Duodenal mucosa (tissue), 2 donors: ENCODE results near the gene SSRP1.

Experiments
- H3K27ac ChIP-seq: one replicate; pipeline ENCODE4 v1.7.0; 2013; ENCODE audit warnings: low read depth, low read length
- H3K27me3 ChIP-seq, 2 donors: one replicate each; pipeline ENCODE4 v1.7.0; 2013; ENCODE audit warnings: low read length in 2 of 2, control low read depth in 1 of 2; ENCODE audit not compliant: insufficient read depth in 2 of 2, control insufficient read depth in 1 of 2
- H3K36me3 ChIP-seq, 2 donors: one replicate each; pipeline ENCODE4 v1.7.0; 2013; ENCODE audit warnings: low read length in 2 of 2, control low read depth in 1 of 2; ENCODE audit not compliant: insufficient read depth in 2 of 2, control insufficient read depth in 1 of 2
- H3K4me1 ChIP-seq, 2 donors: one replicate each; pipeline ENCODE4 v1.7.0; 2013; ENCODE audit warnings: low read length in 2 of 2, control low read depth in 1 of 2; ENCODE audit not compliant: insufficient read depth in 2 of 2, control insufficient read depth in 1 of 2
- H3K4me3 ChIP-seq, 2 donors: one replicate each; pipeline ENCODE4 v1.7.0; 2013; ENCODE audit warnings: low read length in 2 of 2, low read depth in 1 of 2
- H3K9ac ChIP-seq, 2 donors: one replicate each; pipeline ENCODE4 v1.7.0; 2013; ENCODE audit warnings: low read length in 2 of 2, low read depth in 1 of 2
- H3K9me3 ChIP-seq, 2 donors: one replicate each; pipeline ENCODE4 v1.7.0; 2013; ENCODE audit warnings: low read length in 2 of 2, control low read depth in 1 of 2; ENCODE audit not compliant: control insufficient read depth in 1 of 2

Gene SSRP1

GRCh38 chr11:57310630-57311086, 25.0 kb downstream of the SSRP1 start:
- Histone ChIP-seq H3K27me3 (no peaks in the 10 kb centered on the region), H3K9ac (peak overlapping the region; percentile 63 to 69), H3K4me1 (peaks cover 52 to 80% of the 10 kb centered on the region in 2 donors), H3K27ac (peak overlapping the region; percentile 77), H3K36me3 (peaks cover 9 to 30% of the 10 kb centered on the region in 2 donors), H3K9me3 (no peaks in the 10 kb centered on the region), H3K4me3 (peak overlapping the region; percentile 72 to 73)

- H3K36me3 ChIP-seq = peaks cover 9 to 30% of the 10 kb centered on the region in 2 donors
- H3K27ac ChIP-seq = no peak overlapping the region
- no peaks in the 10 kb centered on the region for H3K9me3 ChIP-seq
- H3K4me3 ChIP-seq = peak overlapping the region in 1 of 2 donors; percentile 72
- H3K4me1 ChIP-seq = peaks cover 52 to 83% of the 10 kb centered on the region in 2 donors
- peak overlapping the region; percentile 48 to 63 for H3K9ac ChIP-seq
- no peaks in the 10 kb centered on the region for H3K27me3 ChIP-seq
Observed at GRCh38 chr11:57310091-57310490, 25.6 kb downstream of the SSRP1 start.

- no peak overlapping the region for H3K27ac ChIP-seq
- H3K4me3 ChIP-seq = no peak overlapping the region
- no peak overlapping the region for H3K9ac ChIP-seq
- H3K36me3 ChIP-seq = peaks cover 4 to 24% of the 10 kb centered on the region in 2 donors
- no peaks in the 10 kb centered on the region for H3K9me3 ChIP-seq
- H3K27me3 ChIP-seq = no peaks in the 10 kb centered on the region
- peaks cover 54 to 81% of the 10 kb centered on the region in 2 donors for H3K4me1 ChIP-seq
Observed at GRCh38 chr11:57309106-57310059, 26.3 kb downstream of the SSRP1 start.

- Histone ChIP-seq H3K9ac (no peak overlapping the region), H3K36me3 (peaks cover 0 to 16% of the 10 kb centered on the region in 2 donors), H3K9me3 (no peaks in the 10 kb centered on the region), H3K27ac (no peak overlapping the region), H3K4me1 (peaks cover 52 to 84% of the 10 kb centered on the region in 2 donors), H3K4me3 (no peak overlapping the region), H3K27me3 (no peaks in the 10 kb centered on the region)
Observed at GRCh38 chr11:57308426-57309060, 27.1 kb downstream of the SSRP1 start.

- no peaks in the 10 kb centered on the region for H3K9me3 ChIP-seq
- H3K4me3 ChIP-seq = peak overlapping the region in 1 of 2 donors; percentile 24
- peaks cover 46 to 76% of the 10 kb centered on the region in 2 donors for H3K4me1 ChIP-seq
- no peak overlapping the region for H3K27ac ChIP-seq
- no peaks in the 10 kb centered on the region for H3K27me3 ChIP-seq
- no peak overlapping the region for H3K9ac ChIP-seq
- peaks cover 0 to 18% of the 10 kb centered on the region in 2 donors for H3K36me3 ChIP-seq
Observed at GRCh38 chr11:57307666-57308270, 27.9 kb downstream of the SSRP1 start.

- peak overlapping the region; percentile 21 to 24 for H3K4me3 ChIP-seq
- H3K9me3 ChIP-seq = no peaks in the 10 kb centered on the region
- no peaks in the 10 kb centered on the region for H3K27me3 ChIP-seq
- H3K4me1 ChIP-seq = peaks cover 39 to 69% of the 10 kb centered on the region in 2 donors
- no peak overlapping the region for H3K9ac ChIP-seq
- peaks cover under 1 to 20% of the 10 kb centered on the region in 2 donors for H3K36me3 ChIP-seq
- H3K27ac ChIP-seq = no peak overlapping the region
Observed at GRCh38 chr11:57306940-57307565, 28.6 kb downstream of the SSRP1 start.

GRCh38 chr11:57306161-57306876, 29.4 kb downstream of the SSRP1 start:
- Histone ChIP-seq H3K27me3 (no peaks in the 10 kb centered on the region), H3K9me3 (no peaks in the 10 kb centered on the region), H3K27ac (no peak overlapping the region), H3K36me3 (peaks cover 8 to 28% of the 10 kb centered on the region in 2 donors), H3K4me3 (peak overlapping the region; percentile 8 to 42), H3K4me1 (peaks cover 33 to 63% of the 10 kb centered on the region in 2 donors), H3K9ac (peak overlapping the region in 1 of 2 donors; percentile 11)

GRCh38 chr11:57305523-57305922, 30.2 kb downstream of the SSRP1 start:
- peaks cover 16 to 35% of the 10 kb centered on the region in 2 donors for H3K36me3 ChIP-seq
- H3K9me3 ChIP-seq = no peaks in the 10 kb centered on the region
- peaks cover 27 to 58% of the 10 kb centered on the region in 2 donors for H3K4me1 ChIP-seq
- no peaks in the 10 kb centered on the region for H3K27me3 ChIP-seq
- H3K9ac ChIP-seq = no peak overlapping the region
- H3K27ac ChIP-seq = no peak overlapping the region
- no peak overlapping the region for H3K4me3 ChIP-seq

GRCh38 chr11:57303990-57304579, 31.6 kb downstream of the SSRP1 start:
- peaks cover 12% of the 10 kb centered on the region in 2 donors for H3K9me3 ChIP-seq
- H3K27ac ChIP-seq = no peak overlapping the region
- H3K4me3 ChIP-seq = no peak overlapping the region

More at GRCh38 chr11:57303990-57304579, 31.6 kb downstream of the SSRP1 start:
- Histone ChIP-seq H3K4me1 (peaks cover 18 to 46% of the 10 kb centered on the region in 2 donors), H3K36me3 (peaks cover 30 to 39% of the 10 kb centered on the region in 2 donors), H3K9ac (no peak overlapping the region), H3K27me3 (no peaks in the 10 kb centered on the region)
